ENCODE data around the gene CACFD1. TPM values are rescaled to one million over a fixed set of nuclear protein-coding genes. Genes with fewer than 3 reads are reported as not detected.

The CACFD1 gene
- total and polyA plus RNA-seq, 12 donors, result 8.8 to 17.3 (median 10.8) TPM

DNA sequence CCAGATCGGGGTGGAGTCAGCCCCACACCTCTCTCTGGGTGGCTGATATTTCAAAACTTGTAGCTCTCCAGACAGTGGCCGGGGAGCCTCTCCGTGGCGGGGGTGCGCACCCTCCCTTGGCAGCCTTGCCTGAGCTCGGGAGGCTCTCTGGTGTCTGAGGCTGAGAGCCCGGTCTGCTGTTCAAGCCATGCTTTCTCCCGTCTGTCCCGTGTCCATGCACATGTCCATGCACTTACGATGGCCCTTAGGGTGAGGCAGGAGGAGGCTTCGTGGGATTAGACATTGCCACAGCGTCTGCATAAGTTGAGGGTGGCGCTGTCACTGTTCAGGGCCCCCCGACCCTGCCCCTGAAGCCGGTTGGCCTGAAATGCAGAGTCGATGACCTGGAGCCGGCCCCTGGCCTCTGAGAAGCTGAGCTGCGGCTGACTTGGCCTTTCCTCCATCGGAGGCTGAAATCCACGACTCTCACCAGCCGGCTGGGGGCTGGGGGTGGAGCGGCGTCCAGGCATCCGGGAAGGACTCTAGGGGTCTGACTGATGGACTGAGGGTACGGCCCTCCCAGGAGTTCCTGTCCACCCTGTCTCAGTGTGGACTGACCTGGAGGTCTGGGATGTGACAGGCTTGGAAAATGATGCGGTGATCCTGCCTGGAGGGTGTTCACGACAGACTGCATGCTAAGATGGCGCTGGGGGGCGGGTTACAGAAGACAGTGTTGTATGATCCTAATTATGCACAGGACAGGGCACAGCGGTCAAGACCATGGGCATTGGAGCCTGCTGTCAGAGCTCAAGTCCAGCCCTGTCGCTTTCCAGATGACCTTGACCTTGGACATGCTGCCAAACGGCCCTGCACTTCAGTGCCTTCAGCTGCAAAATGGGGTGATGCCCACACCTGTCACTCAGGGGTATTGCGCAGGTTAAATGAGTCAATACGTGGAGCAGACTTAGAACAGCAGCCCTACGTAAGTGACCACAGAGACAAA is 37.4 kb downstream of the CACFD1 start:
- Histone ChIP-seq H3K36me3 (no peaks in the 10 kb centered on the region), H3K4me1 (peaks cover 7 to 31% (median 21%) of the 10 kb centered on the region in 9 donors), H3K27me3 (peaks cover 0 to 6% (median 0%) of the 10 kb centered on the region in 7 donors), H3K9me3 (peaks cover 0 to 13% (median 10%) of the 10 kb centered on the region in 11 donors), H3K4me3 (no peak overlapping the region), H3K27ac (no peak overlapping the region)
- ATAC-seq, result no peak
- intact Hi-C loops (cut with DNase I), result no loop called here
- WGBS, 2 donors, result 69 to 73% methylated on average over 35 of the region's 35 CpGs
- DNase-seq, result no peak
- no peak for TF ChIP-seq CTCF (IDR thresholded peaks at IDR 0.05)

DNA sequence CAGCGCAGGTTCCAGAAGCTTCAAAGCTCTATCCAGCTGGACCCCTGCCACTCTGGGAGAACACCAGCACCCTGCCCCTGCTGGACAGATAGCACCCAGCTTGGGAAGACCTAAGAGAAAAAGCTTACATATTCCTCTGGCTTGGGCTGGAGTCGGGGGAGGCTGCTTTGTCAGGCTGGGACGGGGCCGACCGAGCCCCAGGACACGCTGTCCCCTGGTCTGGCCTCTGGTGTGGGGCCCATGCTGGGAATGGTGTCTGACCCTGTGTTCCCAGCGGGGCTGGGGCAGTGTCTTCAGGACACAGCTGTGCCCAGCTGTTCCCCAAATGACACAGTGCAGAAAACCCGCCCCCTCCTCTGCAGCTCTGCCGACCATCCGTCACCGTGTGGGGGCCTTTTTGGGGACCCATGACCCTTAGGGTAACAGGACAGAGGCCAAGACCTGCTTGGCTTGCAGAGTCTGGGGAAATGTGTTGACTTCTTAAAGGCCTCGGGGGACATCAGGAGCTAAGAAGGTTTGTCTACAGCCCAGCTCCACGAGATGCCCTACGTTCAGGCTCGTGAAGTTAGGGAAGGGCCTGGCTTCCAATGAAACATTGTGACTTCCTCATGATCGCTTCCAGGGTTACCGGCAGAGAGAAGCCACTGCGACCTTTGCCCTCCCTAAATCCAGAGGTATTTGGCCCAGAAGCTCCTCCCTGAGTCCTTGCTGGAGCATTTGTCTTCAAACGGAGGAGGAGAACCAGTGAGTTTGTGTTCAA is 39.5 kb downstream of the CACFD1 start:
- peak in 2 of 9 donors; percentile 13 to 20 for TF ChIP-seq CTCF (IDR thresholded peaks at IDR 0.05)
- H3K4me1 ChIP-seq, result peaks cover 0 to 18% (median 10%) of the 10 kb centered on the region in 9 donors
- H3K9me3 ChIP-seq, result peaks cover 0 to 23% (median 19%) of the 10 kb centered on the region in 11 donors
- no peaks in the 10 kb centered on the region for H3K36me3 ChIP-seq
- H3K4me3 ChIP-seq, result no peak overlapping the region
- 58 to 65% methylated on average over 19 of the region's 19 CpGs for WGBS, 2 donors
- intact Hi-C loops (cut with DNase I), result no loop called here
- peak; percentile 15 to 82 (median 64) for ATAC-seq
- peak in 1 of 2 donors; percentile 58 for DNase-seq
- peak overlapping the region in 2 of 10 donors; percentile 17 to 21 for H3K27ac ChIP-seq
- peaks cover 0 to 6% (median 0%) of the 10 kb centered on the region in 7 donors for H3K27me3 ChIP-seq

- intact Hi-C loops (cut with DNase I), result no loop called here
- peak in 3 of 8 donors; percentile 8 to 12 (median 12) for ATAC-seq
- no peak for DNase-seq
- Histone ChIP-seq H3K4me1 (peaks cover 0 to 18% (median 10%) of the 10 kb centered on the region in 9 donors), H3K27me3 (peaks cover 0 to 6% (median 0%) of the 10 kb centered on the region in 7 donors), H3K27ac (peak overlapping the region in 2 of 10 donors; percentile 17 to 21), H3K4me3 (no peak overlapping the region), H3K36me3 (no peaks in the 10 kb centered on the region), H3K9me3 (peaks cover 0 to 23% (median 19%) of the 10 kb centered on the region in 11 donors)
- 75 to 79% methylated on average over 12 of the region's 12 CpGs for WGBS, 2 donors
- TF ChIP-seq CTCF (IDR thresholded peaks at IDR 0.05), result no peak
These were observed 40.1 kb downstream of the CACFD1 start for GRCh38 chr9:133499892-133500270.

DNA sequence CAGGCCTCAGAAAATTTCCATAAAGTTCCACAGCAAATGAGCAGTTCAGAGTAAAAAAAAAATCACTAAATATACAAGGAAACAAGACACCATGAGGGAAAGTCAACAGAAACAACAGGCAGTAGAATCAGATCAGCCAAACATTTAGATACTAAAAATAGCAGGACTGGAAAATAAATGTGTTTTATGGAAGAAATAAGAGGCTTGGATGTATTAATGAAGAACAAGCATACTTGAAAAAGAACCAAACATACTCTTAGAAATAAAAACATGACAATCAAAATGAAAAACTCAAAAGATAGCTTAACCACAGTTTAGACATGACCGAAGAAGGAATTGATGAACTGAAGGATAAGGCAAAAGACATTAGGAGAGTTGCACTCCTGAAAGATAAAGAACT is 42.3 kb downstream of the CACFD1 start:
- intact Hi-C loops (cut with DNase I), result no loop called here
- peaks cover 0 to 23% (median 19%) of the 10 kb centered on the region in 11 donors for H3K9me3 ChIP-seq
- no peak for TF ChIP-seq CTCF (IDR thresholded peaks at IDR 0.05)
- H3K27ac ChIP-seq, result no peak overlapping the region
- no peaks in the 10 kb centered on the region for H3K36me3 ChIP-seq
- H3K4me1 ChIP-seq, result peaks cover 4 to 38% (median 24%) of the 10 kb centered on the region in 9 donors
- DNase-seq (no peak), ATAC-seq (no peak)
- 97 to 98% methylated on average over 1 of the region's 1 CpG for WGBS, 2 donors
- peaks cover 0 to 2% (median 0%) of the 10 kb centered on the region in 7 donors for H3K27me3 ChIP-seq
- no peak overlapping the region for H3K4me3 ChIP-seq

All from heart right ventricle (tissue), 16 donors.